SIG-M5 (cell line): Measurements from ENCODE around the gene ZNF862.

Experiments used
- DNase-seq: peaks from one replicate; lab custom pipeline; 2025; lab: John Stamatoyannopoulos, UW

ZNF862 gene

GRCh38 chr7:149838224-149838991 lies at the start of gene ZNF862:
ZNF862 (plus strand) TSS chr7:149838375; CDS start chr7:149838612, 237 bp downstream.
- DNase-seq: peak; percentile 86

- DNase-seq: no peak
Measured at GRCh38 chr7:149789101-149789500, 49.1 kb upstream of the ZNF862 start.

DNA sequence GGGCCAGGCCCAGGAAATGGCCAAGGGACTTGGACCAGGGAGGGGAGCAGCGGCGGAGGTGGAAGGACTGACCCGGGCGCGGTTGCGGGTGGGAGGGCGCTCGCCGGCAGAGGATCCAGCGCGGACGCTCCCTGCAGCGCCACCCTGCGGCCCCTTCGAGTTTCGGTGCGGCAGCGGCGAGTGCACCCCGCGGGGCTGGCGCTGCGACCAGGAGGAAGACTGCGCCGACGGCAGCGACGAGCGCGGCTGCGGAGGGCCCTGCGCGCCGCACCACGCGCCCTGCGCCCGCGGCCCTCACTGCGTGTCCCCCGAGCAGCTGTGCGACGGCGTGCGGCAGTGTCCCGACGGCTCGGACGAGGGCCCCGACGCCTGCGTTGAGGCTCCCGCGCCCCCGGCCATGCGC lies 48.0 kb upstream of the ZNF862 start:
- DNase-seq: no peak

GRCh38 chr7:149790754-149791360 lies 47.3 kb upstream of the ZNF862 start:
- DNase-seq: no peak

GRCh38 chr7:149791411-149792219 lies 46.6 kb upstream of the ZNF862 start:
- DNase-seq: no peak

DNA sequence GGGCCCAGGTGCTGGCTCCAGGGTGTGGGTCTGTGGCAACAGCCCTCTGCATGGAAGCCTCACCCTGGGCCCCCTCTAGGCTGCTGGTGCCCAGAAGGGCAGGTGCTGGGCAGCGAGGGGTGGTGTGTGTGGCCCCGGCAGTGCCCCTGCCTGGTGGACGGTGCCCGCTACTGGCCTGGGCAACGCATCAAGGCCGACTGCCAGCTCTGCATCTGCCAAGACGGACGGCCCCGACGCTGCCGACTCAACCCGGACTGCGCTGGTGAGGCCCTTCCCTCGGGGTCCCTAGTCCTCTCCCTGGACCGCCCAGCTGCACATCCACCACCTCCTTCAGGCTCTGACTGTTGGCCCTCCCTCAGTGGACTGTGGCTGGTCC lies 46.0 kb upstream of the ZNF862 start:
- no peak for DNase-seq

GRCh38 chr7:149793261-149793660 lies 44.9 kb upstream of the ZNF862 start:
- DNase-seq: no peak

DNA sequence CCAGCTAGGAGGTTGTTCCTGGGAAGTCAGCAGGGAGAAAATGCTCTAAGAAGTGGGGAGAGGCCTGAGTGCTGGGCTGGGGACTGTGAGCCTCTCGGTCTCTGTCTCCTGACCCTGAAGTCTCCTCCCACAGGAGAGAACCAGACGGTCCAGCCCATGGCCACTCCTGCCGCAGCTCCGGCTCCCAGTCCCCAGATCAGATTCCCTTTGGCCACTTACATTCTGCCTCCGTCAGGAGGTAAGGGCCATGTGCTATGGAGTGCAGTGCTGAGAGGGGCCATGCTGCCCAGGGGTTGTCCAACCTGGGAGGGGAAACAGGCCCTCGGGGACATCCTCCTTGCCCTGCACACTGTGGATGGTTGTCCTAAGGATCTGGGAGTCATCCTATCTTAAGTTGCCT lies 43.5 kb upstream of the ZNF862 start:
- no peak for DNase-seq

DNA sequence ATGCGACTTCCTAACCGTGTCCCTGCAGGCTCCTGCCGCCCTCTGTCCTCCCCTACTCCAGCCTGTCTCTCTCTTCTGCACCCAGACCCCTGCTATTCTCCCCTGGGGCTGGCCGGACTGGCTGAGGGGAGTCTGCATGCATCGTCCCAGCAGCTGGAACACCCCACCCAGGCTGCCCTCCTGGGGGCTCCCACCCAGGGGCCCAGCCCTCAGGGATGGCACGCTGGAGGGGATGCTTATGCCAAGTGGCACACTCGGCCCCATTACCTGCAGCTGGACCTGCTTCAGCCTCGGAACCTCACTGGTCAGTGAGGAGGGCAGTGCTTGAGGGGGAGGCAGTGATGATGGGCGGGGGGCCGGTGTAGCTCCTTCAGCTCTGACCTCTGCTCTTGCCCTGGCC lies 43.0 kb upstream of the ZNF862 start:
- no peak for DNase-seq

DNA sequence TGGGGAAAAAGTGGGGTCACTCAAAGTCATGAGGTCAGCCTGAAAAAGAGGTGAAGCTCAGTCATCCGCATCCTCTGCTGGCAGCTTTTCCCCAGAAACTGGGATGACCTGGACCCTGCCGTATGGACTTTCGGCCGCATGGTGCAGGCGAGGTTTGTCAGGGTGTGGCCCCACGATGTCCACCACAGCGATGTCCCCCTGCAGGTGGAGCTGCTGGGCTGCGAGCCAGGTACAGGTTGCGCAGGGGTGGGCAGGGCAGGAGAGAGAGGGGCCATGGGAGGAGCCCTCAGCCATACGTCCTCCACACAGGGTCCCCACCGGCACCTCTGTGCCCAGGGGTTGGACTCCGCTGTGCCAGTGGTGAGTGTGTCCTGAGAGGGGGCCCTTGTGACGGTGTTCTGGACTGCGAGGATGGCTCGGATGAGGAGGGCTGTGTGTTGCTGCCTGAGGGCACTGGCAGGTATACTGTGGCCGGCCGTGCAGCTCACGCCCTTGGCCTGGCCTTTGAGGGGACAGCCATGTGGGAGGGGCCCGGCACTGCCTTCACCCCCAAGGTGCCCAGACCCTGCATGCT lies 41.8 kb upstream of the ZNF862 start:
- no peak for DNase-seq

DNA sequence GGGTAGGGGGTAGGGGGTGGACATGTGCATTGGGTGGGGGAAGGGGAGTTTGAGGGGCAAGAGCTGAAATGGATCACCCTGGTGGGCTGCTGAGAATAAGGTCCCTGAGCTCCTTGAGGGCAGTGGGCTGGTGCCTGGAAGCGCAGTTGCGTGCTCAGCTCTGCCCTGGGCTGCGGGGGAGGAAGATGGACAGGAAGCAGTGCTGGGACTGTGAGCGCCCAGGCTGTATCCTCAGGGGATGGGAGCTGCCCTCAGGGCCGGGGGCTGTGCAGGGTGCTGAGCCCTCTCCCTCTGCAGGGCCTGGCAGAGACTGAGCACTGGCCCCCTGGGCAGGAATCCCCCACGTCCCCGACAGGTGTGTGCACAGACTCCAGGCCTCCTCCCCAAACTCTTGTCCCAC lies 40.4 kb upstream of the ZNF862 start:
- no peak for DNase-seq

GRCh38 chr7:149799397-149800168 lies 38.6 kb upstream of the ZNF862 start:
- DNase-seq: no peak

GRCh38 chr7:149800169-149800555 lies 38.0 kb upstream of the ZNF862 start:
- no peak for DNase-seq

GRCh38 chr7:149801002-149801566 lies 37.1 kb upstream of the ZNF862 start:
- DNase-seq: no peak

GRCh38 chr7:149801816-149802215 lies 36.4 kb upstream of the ZNF862 start:
- no peak for DNase-seq

- no peak for DNase-seq
Measured at GRCh38 chr7:149802966-149803365, 35.2 kb upstream of the ZNF862 start.

DNA sequence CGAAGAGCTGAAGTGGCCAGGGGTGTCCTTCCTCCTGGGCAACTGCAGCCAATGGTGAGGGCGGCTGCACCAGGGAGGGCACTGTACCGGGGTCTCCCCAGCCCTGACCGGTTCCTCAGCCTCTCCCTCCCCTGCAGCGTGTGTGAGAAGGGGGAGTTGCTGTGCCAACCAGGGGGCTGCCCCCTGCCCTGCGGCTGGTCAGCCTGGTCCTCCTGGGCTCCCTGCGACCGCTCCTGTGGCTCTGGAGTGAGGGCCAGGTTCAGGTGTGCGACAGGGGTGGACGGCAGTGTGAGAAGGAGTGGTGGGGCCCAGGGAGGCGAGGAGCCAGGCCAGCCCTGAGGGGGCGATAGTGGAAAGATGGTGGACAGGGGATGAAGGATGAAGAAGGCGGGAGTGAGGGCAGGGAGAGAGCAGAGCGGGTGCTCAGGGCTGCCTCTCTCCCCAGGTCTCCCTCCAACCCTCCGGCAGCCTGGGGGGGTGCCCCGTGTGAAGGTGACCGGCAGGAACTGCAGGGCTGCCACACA lies 34.6 kb upstream of the ZNF862 start:
- no peak for DNase-seq

DNA sequence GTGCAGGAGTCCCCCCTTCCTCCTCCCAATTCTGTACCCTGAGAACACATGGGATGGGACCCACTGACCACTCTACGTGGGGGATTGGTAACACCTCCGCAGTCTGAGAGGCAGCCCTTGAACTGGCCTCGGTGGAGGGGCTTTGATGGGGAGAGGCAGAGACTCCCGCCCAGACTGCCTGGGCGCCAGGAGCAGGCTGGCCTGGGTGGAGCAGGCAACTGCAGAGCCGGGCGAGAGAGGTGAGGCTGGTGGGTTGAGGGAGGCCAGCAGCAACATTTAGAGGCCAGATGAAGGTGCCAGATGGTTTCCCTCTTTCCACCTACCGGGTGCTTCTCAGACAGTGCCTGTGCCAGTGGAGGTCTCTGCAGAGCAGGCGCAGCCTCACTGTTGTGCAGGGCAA lies 34.1 kb upstream of the ZNF862 start:
- no peak for DNase-seq

DNA sequence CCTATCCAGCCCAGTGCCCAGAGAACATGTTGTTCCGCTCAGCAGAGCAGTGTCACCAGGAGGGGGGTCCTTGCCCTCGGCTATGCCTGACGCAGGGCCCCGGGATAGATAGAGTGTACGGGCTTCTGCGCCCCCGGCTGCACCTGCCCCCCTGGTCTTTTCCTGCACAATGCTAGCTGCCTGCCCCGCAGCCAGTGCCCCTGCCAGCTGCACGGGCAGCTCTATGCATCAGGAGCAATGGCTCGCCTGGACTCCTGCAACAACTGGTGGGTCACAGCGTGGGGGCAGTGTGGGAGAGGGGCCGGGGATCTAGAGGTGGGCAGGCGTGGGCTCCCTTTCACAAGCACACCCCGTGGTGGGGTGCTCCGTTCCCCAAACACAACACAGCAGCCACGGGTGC lies 31.4 kb upstream of the ZNF862 start:
- no peak for DNase-seq

DNA sequence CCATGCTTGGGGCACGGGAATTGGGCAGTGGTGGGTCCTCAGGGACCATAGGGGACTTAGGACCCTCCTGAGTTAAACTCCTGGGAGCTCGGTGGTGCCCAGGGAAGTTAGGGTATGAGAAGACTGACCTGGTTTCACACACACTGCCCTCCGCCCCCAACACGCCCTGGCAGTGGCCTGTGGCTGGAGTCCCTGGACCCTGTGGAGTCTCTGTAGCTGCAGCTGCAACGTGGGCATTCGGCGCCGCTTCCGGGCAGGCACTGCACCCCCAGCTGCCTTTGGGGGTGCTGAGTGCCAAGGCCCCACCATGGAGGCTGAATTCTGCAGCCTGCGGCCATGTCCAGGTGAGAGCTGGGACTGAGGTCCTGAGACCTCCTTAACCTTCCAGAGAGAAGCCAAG lies 29.9 kb upstream of the ZNF862 start:
- no peak for DNase-seq

DNA sequence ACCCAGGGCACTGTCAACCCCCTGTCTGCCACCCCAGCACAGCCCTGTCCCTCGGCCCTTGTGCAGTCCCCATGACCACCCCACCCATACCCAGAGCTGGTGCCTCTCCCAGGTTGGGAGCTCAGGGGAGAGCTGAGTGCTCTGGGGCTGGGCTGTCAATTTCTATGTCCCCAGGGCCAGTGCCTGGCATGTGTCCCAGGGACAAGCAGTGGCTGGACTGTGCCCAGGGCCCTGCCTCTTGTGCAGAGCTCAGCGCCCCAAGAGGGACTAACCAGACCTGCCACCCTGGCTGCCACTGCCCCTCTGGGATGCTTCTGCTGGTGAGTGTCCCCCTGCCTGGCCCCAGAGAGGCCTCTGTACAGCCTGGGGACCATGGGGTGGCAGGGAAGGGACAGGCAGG lies 29.0 kb upstream of the ZNF862 start:
- DNase-seq: no peak
